HG02840 (cell line): Measurements from ENCODE around the gene PDE3B.
"Not testable (repeated sequence)": the region's sequence is repeated elsewhere in the genome, so short reads cannot be mapped to it uniquely, and the experiment has no call there.

ENCODE experiments used
- ATAC-seq: cut with Tn5 transposase; IDR thresholded peaks from one replicate; pipeline ENCODE4 v1.9.1; 2021; ENCODE audit warnings: mild to moderate bottlenecking, moderate library complexity, moderate number of reproducible peaks; ENCODE audit not compliant: unreplicated experiment, low FRiP score

The PDE3B gene

GRCh38 chr11:14789879-14790484 is 146.4 kb downstream of the PDE3B start:
- ATAC-seq, result no peak

GRCh38 chr11:14793546-14793945 is 149.9 kb downstream of the PDE3B start:
- ATAC-seq, result no peak

- not testable (repeated sequence) for ATAC-seq
Measured at GRCh38 chr11:14796028-14796427, 152.4 kb downstream of the PDE3B start.

- no peak for ATAC-seq
Measured at GRCh38 chr11:14803846-14804245, 160.2 kb downstream of the PDE3B start.

GRCh38 chr11:14809466-14809865 is 165.9 kb downstream of the PDE3B start:
- no peak for ATAC-seq

- ATAC-seq, result no peak
Measured at GRCh38 chr11:14812757-14813156, 169.2 kb downstream of the PDE3B start.

- no peak for ATAC-seq
Measured at GRCh38 chr11:14813516-14813915, 169.9 kb downstream of the PDE3B start.

GRCh38 chr11:14818779-14819178 is 175.2 kb downstream of the PDE3B start:
- no peak for ATAC-seq

- no peak for ATAC-seq
Measured at GRCh38 chr11:14819596-14819995, 176.0 kb downstream of the PDE3B start.

- no peak for ATAC-seq
Measured at GRCh38 chr11:14821031-14821430, 177.4 kb downstream of the PDE3B start.

- no peak for ATAC-seq
Measured at GRCh38 chr11:14826600-14826999, 183.0 kb downstream of the PDE3B start.

GRCh38 chr11:14835496-14836492 is 192.2 kb downstream of the PDE3B start:
- ATAC-seq, result no peak

GRCh38 chr11:14842002-14842401 is 198.4 kb downstream of the PDE3B start:
- no peak for ATAC-seq

- ATAC-seq, result no peak
Measured at GRCh38 chr11:14852571-14853177, 209.1 kb downstream of the PDE3B start.

- ATAC-seq, result no peak
Measured at GRCh38 chr11:14854057-14854456, 210.5 kb downstream of the PDE3B start.

GRCh38 chr11:14855890-14856289 is 212.3 kb downstream of the PDE3B start:
- no peak for ATAC-seq

- ATAC-seq, result no peak
Measured at GRCh38 chr11:14857621-14858020, 214.0 kb downstream of the PDE3B start.

- no peak for ATAC-seq
Measured at GRCh38 chr11:14858404-14858803, 214.8 kb downstream of the PDE3B start.

- ATAC-seq, result no peak
Measured at GRCh38 chr11:14860511-14860910, 216.9 kb downstream of the PDE3B start.

- no peak for ATAC-seq
Measured at GRCh38 chr11:14861680-14862079, 218.1 kb downstream of the PDE3B start.

- not testable (repeated sequence) for ATAC-seq
Measured at GRCh38 chr11:14863775-14864174, 220.2 kb downstream of the PDE3B start.
